Activated CD4-positive, CD25-positive, alpha-beta regulatory T cell treated with anti-CD3 and anti-CD28 coated beads, Interleukin-2, amount 50 U/mL, for 72 hours (primary cell): Measurements from ENCODE around the gene COPS7A.

Experiments
- DNase-seq: peaks from one replicate; pipeline ENCODE4 v3.0.0; 2021

Gene COPS7A

GRCh38 chr12:6771091-6771495 lies 47.2 kb downstream of the COPS7A start:
- DNase-seq = no peak

GRCh38 chr12:6771509-6772330 lies 47.9 kb downstream of the COPS7A start:
- DNase-seq = no peak

- no peak for DNase-seq
These were observed 48.5 kb downstream of the COPS7A start, which contains the start of gene LAG3 for GRCh38 chr12:6772331-6772695. LAG3 (plus strand) TSS chr12:6772520; CDS start chr12:6772853, 333 bp downstream.

GRCh38 chr12:6772726-6773589 lies 49.1 kb downstream of the COPS7A start:
- DNase-seq = no peak

- DNase-seq = no peak
These were observed 49.9 kb downstream of the COPS7A start for GRCh38 chr12:6773590-6774351.

GRCh38 chr12:6774499-6775062 lies 50.7 kb downstream of the COPS7A start:
- DNase-seq = no peak

- DNase-seq = no peak
These were observed 51.6 kb downstream of the COPS7A start for GRCh38 chr12:6775185-6776174.

- no peak for DNase-seq
These were observed 53.5 kb downstream of the COPS7A start for GRCh38 chr12:6777386-6777785.

- no peak for DNase-seq
These were observed 54.3 kb downstream of the COPS7A start for GRCh38 chr12:6778217-6778573.

GRCh38 chr12:6778574-6779550 lies 55.0 kb downstream of the COPS7A start:
- peak; percentile 85 for DNase-seq

- DNase-seq = no peak
These were observed 56.0 kb downstream of the COPS7A start for GRCh38 chr12:6779708-6780432.

- DNase-seq = no peak
These were observed 56.7 kb downstream of the COPS7A start for GRCh38 chr12:6780573-6780972.
